ENCODE measurements around the gene CEP350.

Gene CEP350

DNA sequence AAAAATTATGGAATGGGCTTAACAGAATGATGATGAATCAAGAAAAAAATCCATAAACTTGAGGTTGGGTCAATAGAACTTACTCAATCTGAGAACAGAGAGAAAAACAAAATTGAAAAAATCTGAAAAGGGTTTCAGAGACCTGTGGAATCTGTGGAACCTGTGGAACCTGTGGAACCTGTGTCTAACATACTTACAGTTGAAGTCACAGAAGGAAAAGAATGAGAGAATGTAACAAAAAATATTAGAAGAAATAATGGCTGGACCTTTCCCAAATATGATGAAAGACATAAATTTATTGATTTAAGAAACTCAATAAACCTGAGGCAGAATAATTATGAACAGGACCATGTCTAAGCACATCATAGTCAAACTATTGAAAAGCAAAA is 182.4 kb downstream of the CEP350 start:
- no peaks in the 10 kb centered on the region for H3K4me1 ChIP-seq (ENCODE audit: insufficient read depth, low read length, poor library complexity, severe bottlenecking)
- no peak for TF ChIP-seq EZH2phosphoT487 (IDR thresholded peaks at IDR 0.05; ENCODE audit: borderline replicate concordance)
- TF ChIP-seq, protein P1, sequence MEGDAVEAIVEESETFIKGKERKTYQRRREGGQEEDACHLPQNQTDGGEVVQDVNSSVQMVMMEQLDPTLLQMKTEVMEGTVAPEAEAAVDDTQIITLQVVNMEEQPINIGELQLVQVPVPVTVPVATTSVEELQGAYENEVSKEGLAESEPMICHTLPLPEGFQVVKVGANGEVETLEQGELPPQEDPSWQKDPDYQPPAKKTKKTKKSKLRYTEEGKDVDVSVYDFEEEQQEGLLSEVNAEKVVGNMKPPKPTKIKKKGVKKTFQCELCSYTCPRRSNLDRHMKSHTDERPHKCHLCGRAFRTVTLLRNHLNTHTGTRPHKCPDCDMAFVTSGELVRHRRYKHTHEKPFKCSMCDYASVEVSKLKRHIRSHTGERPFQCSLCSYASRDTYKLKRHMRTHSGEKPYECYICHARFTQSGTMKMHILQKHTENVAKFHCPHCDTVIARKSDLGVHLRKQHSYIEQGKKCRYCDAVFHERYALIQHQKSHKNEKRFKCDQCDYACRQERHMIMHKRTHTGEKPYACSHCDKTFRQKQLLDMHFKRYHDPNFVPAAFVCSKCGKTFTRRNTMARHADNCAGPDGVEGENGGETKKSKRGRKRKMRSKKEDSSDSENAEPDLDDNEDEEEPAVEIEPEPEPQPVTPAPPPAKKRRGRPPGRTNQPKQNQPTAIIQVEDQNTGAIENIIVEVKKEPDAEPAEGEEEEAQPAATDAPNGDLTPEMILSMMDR (conservative IDR thresholded peaks at IDR 0.05; ENCODE audit: low read length), result no peak
- no peaks in the 10 kb centered on the region for H4K20me1 ChIP-seq (ENCODE audit: insufficient read depth, low read length, poor library complexity, severe bottlenecking)
- no peak overlapping the region for H2AFZ ChIP-seq (ENCODE audit: low read length)
- H3F3A ChIP-seq (ENCODE audit: low read depth), result no peaks in the 10 kb centered on the region
- H3K4me2 ChIP-seq (ENCODE audit: low read depth, low read length, poor library complexity, severe bottlenecking), result no peak overlapping the region
- H3K79me2 ChIP-seq (ENCODE audit: insufficient read depth, low read length), result no peaks in the 10 kb centered on the region
- H3K36me3 ChIP-seq (ENCODE audit: insufficient read depth, low read length), result no peaks in the 10 kb centered on the region
- no peak overlapping the region for H3K4me3 ChIP-seq (ENCODE audit: low read length, poor library complexity, severe bottlenecking)
- no peaks in the 10 kb centered on the region for H3K27me3 ChIP-seq (ENCODE audit: insufficient read depth, low read length, poor library complexity, severe bottlenecking)
- no peak overlapping the region for H3K9ac ChIP-seq (ENCODE audit: low read depth, low read length, poor library complexity, severe bottlenecking)
- peaks cover 9% of the 10 kb centered on the region; the same call in 1 of the 2 replicates for H3K9me3 ChIP-seq (ENCODE audit: insufficient read depth, low read depth, low read length)
- no peaks in the 10 kb centered on the region for H3K9me2 ChIP-seq (replicated peaks; ENCODE audit: low read depth, low read length)

DNA sequence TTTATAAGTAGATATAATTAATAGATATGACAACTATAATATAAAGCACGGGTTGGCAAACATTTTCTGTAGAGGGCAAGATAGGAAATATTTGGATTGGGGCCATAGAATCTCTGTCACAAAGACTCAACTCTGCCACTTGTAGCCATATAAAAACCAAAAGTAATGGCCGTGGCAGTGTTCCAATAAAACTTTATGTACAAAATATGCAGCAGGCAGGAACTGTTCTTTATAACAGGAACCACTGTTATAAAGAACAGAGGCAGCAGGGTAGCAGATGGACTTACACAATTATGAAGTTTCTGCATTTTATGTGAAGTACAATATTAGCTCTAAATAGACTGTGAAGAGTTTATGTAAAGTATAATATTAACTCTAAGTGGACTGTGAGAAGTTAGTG is 183.2 kb downstream of the CEP350 start:
- no peaks in the 10 kb centered on the region for H3K9me2 ChIP-seq (replicated peaks; ENCODE audit: low read depth, low read length)
- H3F3A ChIP-seq (ENCODE audit: low read depth), result no peaks in the 10 kb centered on the region
- no peak overlapping the region for H3K4me2 ChIP-seq (ENCODE audit: low read depth, low read length, poor library complexity, severe bottlenecking)
- H3K79me2 ChIP-seq (ENCODE audit: insufficient read depth, low read length), result no peaks in the 10 kb centered on the region
- no peaks in the 10 kb centered on the region for H3K4me1 ChIP-seq (ENCODE audit: insufficient read depth, low read length, poor library complexity, severe bottlenecking)
- H3K4me3 ChIP-seq (ENCODE audit: low read length, poor library complexity, severe bottlenecking), result no peak overlapping the region
- H3K9me3 ChIP-seq (ENCODE audit: insufficient read depth, low read depth, low read length), result peaks cover 9% of the 10 kb centered on the region; the same call in 1 of the 2 replicates
- H3K27me3 ChIP-seq (ENCODE audit: insufficient read depth, low read length, poor library complexity, severe bottlenecking), result no peaks in the 10 kb centered on the region
- H3K36me3 ChIP-seq (ENCODE audit: insufficient read depth, low read length), result no peaks in the 10 kb centered on the region
- no peaks in the 10 kb centered on the region for H4K20me1 ChIP-seq (ENCODE audit: insufficient read depth, low read length, poor library complexity, severe bottlenecking)
- H2AFZ ChIP-seq (ENCODE audit: low read length), result peak overlapping the region; percentile 36; the same call in 1 of the 2 replicates
- no peak overlapping the region for H3K9ac ChIP-seq (ENCODE audit: low read depth, low read length, poor library complexity, severe bottlenecking)
- TF ChIP-seq, protein P1 (conservative IDR thresholded peaks at IDR 0.05; ENCODE audit: low read length), result no peak
- TF ChIP-seq EZH2phosphoT487 (IDR thresholded peaks at IDR 0.05; ENCODE audit: borderline replicate concordance), result no peak

DNA sequence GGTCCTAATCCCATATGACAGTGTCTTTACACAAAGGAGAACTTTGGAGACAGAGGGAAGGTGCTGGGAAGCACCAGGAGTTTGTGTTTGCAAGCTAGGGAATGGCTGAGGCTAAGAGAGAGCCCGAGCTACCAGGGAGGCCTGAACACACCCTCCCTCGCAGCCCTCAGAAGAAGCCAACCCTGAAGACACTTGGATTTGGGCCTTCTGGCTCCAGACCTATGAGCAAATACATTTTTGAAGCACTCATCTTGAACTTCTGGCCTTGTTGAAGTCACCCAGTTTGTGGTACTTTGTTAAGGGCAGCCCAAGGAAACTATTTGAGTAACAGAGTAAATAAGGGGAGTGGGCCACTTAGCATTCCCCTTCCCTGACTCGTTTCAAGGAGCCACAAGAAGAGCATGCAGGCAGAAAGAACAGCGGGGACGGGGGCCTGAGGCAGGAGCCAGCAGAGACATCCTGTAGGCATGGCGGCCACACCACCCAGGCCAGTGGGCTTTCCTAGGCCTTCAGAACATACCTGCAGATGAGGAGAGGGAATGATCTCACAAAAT is 186.8 kb downstream of the CEP350 start:
- Histone ChIP-seq H3F3A (ENCODE audit: low read depth) (no peaks in the 10 kb centered on the region; the same call in 1 of the 2 replicates), H3K4me2 (ENCODE audit: low read depth, low read length, poor library complexity, severe bottlenecking) (no peak overlapping the region), H3K9ac (ENCODE audit: low read depth, low read length, poor library complexity, severe bottlenecking) (no peak overlapping the region), H3K9me2 (replicated peaks; ENCODE audit: low read depth, low read length) (no peaks in the 10 kb centered on the region), H3K4me1 (ENCODE audit: insufficient read depth, low read length, poor library complexity, severe bottlenecking) (peaks cover 2% of the 10 kb centered on the region), H2AFZ (ENCODE audit: low read length) (no peak overlapping the region), H4K20me1 (ENCODE audit: insufficient read depth, low read length, poor library complexity, severe bottlenecking) (no peaks in the 10 kb centered on the region), H3K27me3 (ENCODE audit: insufficient read depth, low read length, poor library complexity, severe bottlenecking) (no peaks in the 10 kb centered on the region), H3K9me3 (ENCODE audit: insufficient read depth, low read depth, low read length) (peaks cover 9% of the 10 kb centered on the region; the same call in 1 of the 2 replicates), H3K36me3 (ENCODE audit: insufficient read depth, low read length) (no peaks in the 10 kb centered on the region), H3K79me2 (ENCODE audit: insufficient read depth, low read length) (no peaks in the 10 kb centered on the region), H3K4me3 (ENCODE audit: low read length, poor library complexity, severe bottlenecking) (no peak overlapping the region)
- TF ChIP-seq, protein P1 (conservative IDR thresholded peaks at IDR 0.05; ENCODE audit: low read length), result no peak
- no peak for TF ChIP-seq EZH2phosphoT487 (IDR thresholded peaks at IDR 0.05; ENCODE audit: borderline replicate concordance)
